Measurements from ENCODE around the gene PINLYP.
A peak's percentile ranks its signal among the peaks of the same experiment; 100 is the strongest.

PINLYP gene

GRCh38 chr19:43551399-43552197 lies 24.0 kb upstream of the PINLYP start:
- no peak for DNase-seq

GRCh38 chr19:43552198-43552450 lies 23.5 kb upstream of the PINLYP start:
- DNase-seq: no peak

GRCh38 chr19:43552616-43553015 lies 23.0 kb upstream of the PINLYP start:
- no peak for DNase-seq

- no peak for DNase-seq
These were observed 21.9 kb upstream of the PINLYP start for GRCh38 chr19:43553656-43554055.

GRCh38 chr19:43554317-43554895 lies 21.2 kb upstream of the PINLYP start:
- DNase-seq: no peak

GRCh38 chr19:43555185-43555770 lies 20.3 kb upstream of the PINLYP start:
- peak; percentile 86 for DNase-seq

- no peak for DNase-seq
These were observed 14.9 kb upstream of the PINLYP start for GRCh38 chr19:43560687-43561086.

- no peak for DNase-seq
These were observed 14.2 kb upstream of the PINLYP start for GRCh38 chr19:43561139-43561970.

- no peak for DNase-seq
These were observed 13.3 kb upstream of the PINLYP start for GRCh38 chr19:43562226-43562697.

GRCh38 chr19:43562698-43563241 lies 12.8 kb upstream of the PINLYP start:
- peak; percentile 92 for DNase-seq

GRCh38 chr19:43563816-43564457 lies 11.7 kb upstream of the PINLYP start:
- no peak for DNase-seq

- DNase-seq: no peak
These were observed 10.8 kb upstream of the PINLYP start for GRCh38 chr19:43564800-43565199.

- DNase-seq: no peak
These were observed 5.9 kb upstream of the PINLYP start for GRCh38 chr19:43569657-43570056.

- no peak for DNase-seq
These were observed 5.3 kb upstream of the PINLYP start for GRCh38 chr19:43570174-43570791.

- DNase-seq: no peak
These were observed 3.4 kb upstream of the PINLYP start for GRCh38 chr19:43572171-43572588.

GRCh38 chr19:43574424-43575155 lies 1.0 kb upstream of the PINLYP start:
- DNase-seq: no peak

- DNase-seq: no peak
These were observed 616 bp downstream of the PINLYP start for GRCh38 chr19:43575955-43576878.

GRCh38 chr19:43578787-43579186 lies 3.2 kb downstream of the PINLYP start:
- DNase-seq: no peak

GRCh38 chr19:43581467-43581866 lies 5.9 kb downstream of the PINLYP start:
- no peak for DNase-seq

- DNase-seq: no peak
These were observed 6.9 kb downstream of the PINLYP start for GRCh38 chr19:43582495-43582894.

All from activated CD4-positive, alpha-beta T cell treated with anti-CD3 and anti-CD28 coated beads, Interleukin-2, amount 50 U/mL, for 16 hours (primary cell).